ENCODE results near the gene CNTN6.
A peak's percentile ranks its signal among the peaks of the same experiment; 100 is the strongest.

CNTN6 gene

DNA sequence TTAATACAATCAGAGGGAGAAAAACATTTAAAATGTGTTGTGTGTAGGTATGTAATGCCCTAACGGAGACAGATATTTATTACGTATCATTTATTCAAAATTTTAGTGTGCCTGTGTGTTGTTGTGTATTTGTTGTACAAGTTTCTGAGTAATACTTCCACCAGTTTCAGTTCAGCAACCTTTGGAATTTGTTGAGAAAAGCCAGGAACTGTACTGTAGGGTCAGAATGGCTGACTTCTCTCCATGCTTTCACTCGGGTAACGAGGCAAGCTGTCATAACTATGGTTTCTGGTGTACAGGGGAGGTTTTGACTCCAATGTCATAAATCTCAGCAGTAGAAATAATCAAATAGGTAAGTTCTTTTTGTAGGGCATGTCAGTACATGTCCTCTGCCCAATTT, 23.8 kb upstream of the CNTN6 start:
- no peaks in the 10 kb centered on the region for H3K9me3 ChIP-seq (ENCODE audit: severe bottlenecking)
- no peaks in the 10 kb centered on the region for H3K36me3 ChIP-seq
- DNase-seq = no peak
- H3K27ac ChIP-seq = no peak overlapping the region
- H3K27me3 ChIP-seq (ENCODE audit: insufficient read depth, low read depth, severe bottlenecking) = no peaks in the 10 kb centered on the region
- TF ChIP-seq, protein P1, sequence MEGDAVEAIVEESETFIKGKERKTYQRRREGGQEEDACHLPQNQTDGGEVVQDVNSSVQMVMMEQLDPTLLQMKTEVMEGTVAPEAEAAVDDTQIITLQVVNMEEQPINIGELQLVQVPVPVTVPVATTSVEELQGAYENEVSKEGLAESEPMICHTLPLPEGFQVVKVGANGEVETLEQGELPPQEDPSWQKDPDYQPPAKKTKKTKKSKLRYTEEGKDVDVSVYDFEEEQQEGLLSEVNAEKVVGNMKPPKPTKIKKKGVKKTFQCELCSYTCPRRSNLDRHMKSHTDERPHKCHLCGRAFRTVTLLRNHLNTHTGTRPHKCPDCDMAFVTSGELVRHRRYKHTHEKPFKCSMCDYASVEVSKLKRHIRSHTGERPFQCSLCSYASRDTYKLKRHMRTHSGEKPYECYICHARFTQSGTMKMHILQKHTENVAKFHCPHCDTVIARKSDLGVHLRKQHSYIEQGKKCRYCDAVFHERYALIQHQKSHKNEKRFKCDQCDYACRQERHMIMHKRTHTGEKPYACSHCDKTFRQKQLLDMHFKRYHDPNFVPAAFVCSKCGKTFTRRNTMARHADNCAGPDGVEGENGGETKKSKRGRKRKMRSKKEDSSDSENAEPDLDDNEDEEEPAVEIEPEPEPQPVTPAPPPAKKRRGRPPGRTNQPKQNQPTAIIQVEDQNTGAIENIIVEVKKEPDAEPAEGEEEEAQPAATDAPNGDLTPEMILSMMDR (IDR thresholded peaks at IDR 0.05; ENCODE audit: low read depth, low read length) = no peak
- no peak overlapping the region for H3K4me3 ChIP-seq (ENCODE audit: low read depth, low read length)

DNA sequence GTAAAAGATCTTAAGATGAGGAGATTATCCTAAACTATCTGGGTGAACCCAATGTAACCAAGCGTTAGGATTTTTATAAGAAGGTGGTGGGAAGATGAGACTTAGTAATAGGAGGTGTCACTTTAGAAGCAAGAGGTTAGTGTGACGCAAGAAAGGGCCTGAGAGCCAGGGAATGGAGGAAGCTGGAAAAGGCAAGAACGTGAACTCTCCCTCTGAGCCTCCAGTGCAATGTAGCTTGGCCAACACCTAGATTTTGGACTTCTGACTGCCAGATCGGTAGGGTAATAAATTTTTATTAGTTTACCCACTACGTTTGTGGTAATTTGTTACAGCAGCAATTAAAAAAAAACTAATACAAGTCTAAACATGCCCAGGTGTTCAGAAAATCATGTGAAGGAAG, 20.8 kb upstream of the CNTN6 start:
- no peak overlapping the region for H3K4me3 ChIP-seq (ENCODE audit: low read depth, low read length)
- TF ChIP-seq, protein P1 (IDR thresholded peaks at IDR 0.05; ENCODE audit: low read depth, low read length) = no peak
- peak; percentile 23 for DNase-seq
- no peaks in the 10 kb centered on the region for H3K9me3 ChIP-seq (ENCODE audit: severe bottlenecking)
- H3K27me3 ChIP-seq (ENCODE audit: insufficient read depth, low read depth, severe bottlenecking) = no peaks in the 10 kb centered on the region
- no peaks in the 10 kb centered on the region for H3K36me3 ChIP-seq
- H3K27ac ChIP-seq = no peak overlapping the region

DNA sequence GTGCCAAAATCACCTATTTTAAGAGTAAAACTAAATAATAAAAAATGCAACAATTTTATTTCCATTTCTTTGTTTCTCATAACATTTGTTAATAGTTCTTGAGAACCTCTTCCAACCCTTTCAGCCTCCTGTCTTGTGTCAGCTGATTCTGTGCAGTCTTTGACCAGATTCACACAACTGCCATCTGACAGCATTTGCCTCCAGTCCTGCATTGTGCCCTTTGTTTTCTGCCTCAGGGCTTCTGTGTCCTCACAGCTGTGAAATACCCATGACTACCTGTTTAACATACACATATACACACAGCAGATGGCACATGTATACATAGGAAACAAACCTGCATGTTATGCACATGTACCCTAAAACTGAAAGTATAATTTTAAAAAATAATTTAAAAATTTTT, 13.2 kb upstream of the CNTN6 start:
- Histone ChIP-seq H3K9me3 (ENCODE audit: severe bottlenecking) (no peaks in the 10 kb centered on the region), H3K27me3 (ENCODE audit: insufficient read depth, low read depth, severe bottlenecking) (no peaks in the 10 kb centered on the region), H3K4me3 (ENCODE audit: low read depth, low read length) (no peak overlapping the region), H3K27ac (no peak overlapping the region), H3K36me3 (no peaks in the 10 kb centered on the region)
- DNase-seq = no peak
- TF ChIP-seq, protein P1 (IDR thresholded peaks at IDR 0.05; ENCODE audit: low read depth, low read length) = no peak

DNA sequence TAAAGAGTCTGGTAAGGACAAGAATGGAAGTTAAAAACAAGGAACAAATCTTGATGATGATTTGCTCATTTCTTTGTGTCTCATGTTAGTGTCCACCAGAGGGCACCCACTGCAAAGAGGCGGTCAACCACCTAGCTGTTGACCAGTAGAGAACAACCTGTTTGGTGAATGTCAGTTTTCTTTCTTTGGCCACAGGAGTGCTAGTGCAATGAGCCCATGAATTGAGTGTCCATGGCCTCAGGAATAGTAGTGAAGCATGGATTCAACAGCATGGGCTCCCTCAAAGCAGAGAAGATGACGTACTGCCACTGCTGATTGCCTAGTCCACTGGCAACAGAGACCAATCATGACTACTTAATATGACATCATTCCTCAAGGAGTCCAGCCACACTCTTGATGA, 10.7 kb upstream of the CNTN6 start:
- TF ChIP-seq, protein P1 (IDR thresholded peaks at IDR 0.05; ENCODE audit: low read depth, low read length) = peak; percentile 82
- no peaks in the 10 kb centered on the region for H3K27me3 ChIP-seq (ENCODE audit: insufficient read depth, low read depth, severe bottlenecking)
- H3K27ac ChIP-seq = no peak overlapping the region
- no peaks in the 10 kb centered on the region for H3K9me3 ChIP-seq (ENCODE audit: severe bottlenecking)
- H3K36me3 ChIP-seq = no peaks in the 10 kb centered on the region
- H3K4me3 ChIP-seq (ENCODE audit: low read depth, low read length) = no peak overlapping the region
- DNase-seq = peak; percentile 57

DNA sequence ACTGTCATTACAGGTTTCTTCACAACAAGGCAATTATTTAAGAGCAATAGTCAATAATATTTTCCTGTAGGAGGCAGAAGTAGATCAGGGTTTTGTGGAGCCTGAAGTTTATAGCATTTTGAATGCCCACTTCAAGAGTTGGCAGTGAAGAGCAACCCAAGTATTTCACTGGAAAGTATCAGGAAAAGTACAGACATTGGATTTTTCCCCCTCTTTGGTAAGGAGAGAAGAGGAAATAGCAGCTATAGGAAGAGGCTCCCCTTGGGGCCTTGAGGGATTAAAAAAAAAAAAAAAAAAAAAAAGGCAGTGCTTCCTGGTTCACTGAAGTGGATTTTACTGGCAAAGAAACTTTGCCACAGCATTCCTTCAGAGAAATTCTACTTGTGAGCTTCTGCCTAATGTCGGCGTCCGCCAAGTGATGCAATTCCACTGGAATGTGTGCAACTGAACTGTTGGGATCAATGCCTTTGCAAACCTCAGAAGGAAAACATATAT, 5.7 kb upstream of the CNTN6 start:
- TF ChIP-seq, protein P1 (IDR thresholded peaks at IDR 0.05; ENCODE audit: low read depth, low read length) = peak; percentile 10; the same call in 1 of the 2 replicates
- Histone ChIP-seq H3K36me3 (no peaks in the 10 kb centered on the region), H3K9me3 (ENCODE audit: severe bottlenecking) (no peaks in the 10 kb centered on the region), H3K27me3 (ENCODE audit: insufficient read depth, low read depth, severe bottlenecking) (no peaks in the 10 kb centered on the region), H3K27ac (no peak overlapping the region), H3K4me3 (ENCODE audit: low read depth, low read length) (no peak overlapping the region)
- DNase-seq = no peak

DNA sequence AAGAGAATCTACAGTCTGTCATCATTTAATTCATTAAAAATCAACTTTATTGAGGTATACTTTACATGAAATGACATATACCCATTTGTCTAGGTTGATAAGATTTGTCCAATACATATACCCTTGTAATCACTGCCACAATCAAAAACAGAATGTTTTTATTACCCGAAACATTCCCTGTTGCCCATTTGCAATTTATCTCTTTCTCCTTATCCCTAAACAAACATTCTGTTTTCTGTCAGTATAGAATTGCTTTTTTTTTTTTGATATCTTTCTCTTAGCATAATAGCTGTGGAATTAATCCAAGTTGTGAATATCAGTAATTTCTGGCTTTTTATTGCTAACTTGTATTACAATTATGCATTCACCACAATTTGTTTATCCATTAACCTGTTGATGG, 4.3 kb upstream of the CNTN6 start:
- H3K27me3 ChIP-seq (ENCODE audit: insufficient read depth, low read depth, severe bottlenecking) = no peaks in the 10 kb centered on the region
- no peak for DNase-seq
- H3K27ac ChIP-seq = no peak overlapping the region
- TF ChIP-seq, protein P1 (IDR thresholded peaks at IDR 0.05; ENCODE audit: low read depth, low read length) = no peak
- no peaks in the 10 kb centered on the region for H3K36me3 ChIP-seq
- H3K4me3 ChIP-seq (ENCODE audit: low read depth, low read length) = no peak overlapping the region
- H3K9me3 ChIP-seq (ENCODE audit: severe bottlenecking) = no peaks in the 10 kb centered on the region

All from WERI-Rb-1 (cell line).